CD4-positive, alpha-beta T cell treated with Interleukin-6 for 4 hours (primary cell): Measurements from ENCODE around the gene MAPK1.
"Not testable (repeated sequence)": the region's sequence is repeated elsewhere in the genome, so short reads cannot be mapped to it uniquely, and the experiment has no call there.

Source experiments
- DNase-seq: peaks from one replicate; pipeline ENCODE4 v3.0.0-alpha.2; 2020; ENCODE audit warnings: mixed read lengths

MAPK1 gene

DNA sequence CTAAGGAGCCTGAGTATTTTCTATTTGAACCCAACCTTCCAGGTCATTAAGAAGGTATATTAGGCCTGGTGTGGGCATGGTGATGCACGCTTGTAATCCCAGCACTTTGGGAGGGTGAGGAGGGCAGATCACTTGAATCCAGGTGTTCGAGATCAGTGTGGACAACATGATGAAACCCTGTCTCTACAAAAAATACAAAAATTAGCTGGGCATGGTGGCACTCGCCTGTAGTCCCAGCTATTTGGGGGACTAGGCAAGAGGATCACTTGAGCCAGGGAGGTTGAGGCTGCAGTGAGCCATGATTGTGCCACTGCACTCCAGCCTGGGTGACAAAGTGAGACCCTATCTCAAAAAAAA, 50.0 kb downstream of the MAPK1 start:
- not testable (repeated sequence) for DNase-seq

DNA sequence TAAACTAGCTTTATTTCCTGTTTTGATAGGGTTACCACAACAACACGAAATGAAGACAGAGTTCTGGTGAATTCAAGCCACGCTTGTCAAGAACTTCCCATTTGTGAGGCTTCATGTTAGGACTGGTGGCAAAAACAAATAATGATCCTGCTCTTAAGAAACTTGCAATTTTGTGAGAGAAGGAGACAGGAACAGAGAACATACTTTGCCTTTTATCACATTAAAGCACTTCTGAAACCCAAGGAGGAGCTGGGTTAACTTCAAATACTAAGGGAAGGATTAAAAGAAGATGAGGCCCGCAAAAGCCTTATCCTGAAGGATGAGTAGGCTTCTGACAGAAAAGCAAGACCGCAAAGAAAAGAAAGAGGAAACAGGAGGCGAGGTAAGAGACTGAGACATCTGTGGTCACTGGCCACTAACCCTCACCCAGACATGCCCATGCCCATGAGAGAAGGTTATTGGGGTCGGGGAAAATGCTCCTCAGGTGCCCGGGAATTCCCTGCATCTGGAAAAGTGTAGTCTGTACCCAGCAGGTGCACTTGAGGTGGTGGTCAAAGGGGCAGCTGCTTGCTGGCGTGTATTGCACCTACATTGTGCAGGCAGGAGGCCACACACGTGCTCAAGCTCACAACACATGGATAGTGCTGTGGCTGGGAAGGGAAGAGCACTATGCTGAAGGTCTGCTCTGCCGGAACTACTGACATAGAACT, 50.5 kb downstream of the MAPK1 start:
- peak; percentile 41 for DNase-seq

DNA sequence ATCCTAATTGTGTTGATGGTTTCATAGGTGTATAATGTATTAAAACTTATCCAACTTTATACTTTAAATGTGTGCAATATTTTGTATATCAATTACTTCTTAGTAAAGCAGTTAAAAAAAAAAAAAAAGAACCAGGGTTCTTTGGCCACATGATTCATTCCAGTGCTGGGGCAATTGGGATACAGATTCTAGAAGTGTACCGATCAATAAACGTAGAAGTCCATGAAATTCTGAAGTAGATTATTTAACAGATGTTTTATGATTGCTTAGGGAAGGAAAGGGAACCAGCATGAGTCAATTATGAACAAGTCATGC, 51.0 kb downstream of the MAPK1 start:
- DNase-seq = no peak

DNA sequence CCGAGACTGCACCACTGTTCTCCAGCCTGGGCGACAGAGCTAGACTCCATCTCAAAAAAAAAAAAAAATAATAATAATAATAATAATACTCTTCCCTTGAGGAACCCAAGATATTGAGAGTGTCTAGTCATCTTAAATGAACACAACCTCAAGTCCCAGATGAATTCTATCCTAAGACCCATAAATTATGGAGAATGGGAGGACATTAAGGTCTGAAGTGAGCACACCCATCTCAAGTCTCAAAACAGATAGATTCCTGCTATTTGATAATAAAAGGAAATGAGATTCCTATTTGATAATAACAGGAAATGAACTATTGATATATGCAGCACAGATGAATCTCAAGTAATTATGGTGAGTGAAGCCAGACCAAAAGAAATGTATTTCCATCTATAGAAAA, 51.5 kb downstream of the MAPK1 start:
- no peak for DNase-seq

DNA sequence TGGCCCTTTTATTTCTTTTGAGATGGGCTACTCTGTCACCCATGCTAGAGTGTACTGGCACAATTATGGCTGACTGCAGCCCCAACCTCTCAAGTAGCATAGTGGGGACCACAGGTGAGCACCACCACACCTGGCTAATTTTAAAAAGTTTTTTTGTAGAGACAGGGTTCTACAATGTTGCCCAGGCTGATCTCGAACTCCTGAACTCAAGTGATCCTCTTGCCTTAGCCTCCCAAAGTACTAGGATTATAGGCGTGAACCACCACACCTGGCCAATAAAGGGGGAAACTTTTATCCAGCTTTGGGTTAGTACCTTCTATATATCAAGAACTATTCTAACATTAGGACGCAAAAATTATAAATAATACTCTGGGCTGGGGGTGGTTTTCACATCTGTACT, 52.1 kb downstream of the MAPK1 start:
- no peak for DNase-seq

DNA sequence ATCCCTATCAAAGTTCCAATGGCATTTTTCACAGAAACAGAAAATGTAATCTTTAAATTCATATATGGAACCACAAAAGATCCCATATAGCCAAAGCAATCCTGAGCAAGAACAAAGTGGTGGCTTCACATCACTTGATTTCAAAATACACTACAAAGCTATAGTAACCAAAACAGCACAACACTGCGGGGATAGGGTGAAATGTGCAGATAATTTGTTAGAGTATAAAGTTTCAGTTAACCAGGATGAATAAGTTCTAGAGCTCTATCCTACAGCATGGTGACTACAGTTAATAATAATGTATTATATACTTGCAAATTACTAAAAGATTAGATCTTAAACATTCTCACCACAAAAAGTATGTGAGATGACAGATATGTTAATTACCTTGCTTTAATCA, 55.5 kb downstream of the MAPK1 start:
- DNase-seq = no peak

DNA sequence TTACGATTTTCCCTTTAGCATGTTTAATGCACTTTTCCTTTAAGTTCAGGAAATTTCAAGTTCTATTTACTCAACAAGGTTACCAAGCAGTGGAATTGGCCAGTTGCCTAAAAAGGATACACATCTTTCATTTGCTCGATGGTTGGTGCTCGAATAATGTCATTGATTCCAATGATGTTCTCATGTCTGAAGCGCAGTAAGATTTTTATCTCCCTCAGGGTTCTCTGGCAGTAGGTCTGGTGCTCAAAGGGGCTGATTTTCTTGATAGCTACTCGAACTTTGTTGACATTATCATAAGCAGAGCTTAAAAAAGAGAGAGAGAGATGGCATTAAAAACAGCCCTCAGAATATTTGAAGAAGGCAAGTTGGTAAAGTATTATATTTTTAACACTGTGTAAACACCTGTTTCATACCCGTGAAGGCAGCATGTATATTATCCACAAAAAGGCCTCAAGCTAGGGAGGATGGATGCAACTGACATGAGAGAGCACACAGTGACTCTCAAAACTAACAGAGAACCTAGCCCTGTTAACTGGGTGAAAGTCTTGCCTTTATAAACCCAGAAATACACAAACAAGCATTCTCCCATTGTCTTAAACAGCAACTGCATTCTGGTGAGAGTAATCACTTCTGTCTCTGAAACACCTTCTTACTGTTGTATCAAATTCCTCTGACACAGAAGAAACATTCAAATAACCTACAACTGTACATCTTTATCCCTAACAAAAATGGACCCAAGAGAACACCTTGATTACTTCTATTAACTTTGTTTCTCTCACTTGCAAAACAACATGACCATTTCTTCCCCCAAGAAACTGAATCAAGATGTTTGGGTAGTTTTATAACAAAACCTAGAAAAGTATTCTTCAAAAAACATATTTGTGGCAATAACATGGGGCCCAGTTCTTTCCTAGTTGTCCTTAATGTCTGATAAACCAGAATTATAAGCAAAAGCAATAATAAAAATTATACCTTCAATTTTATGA, 59.6 kb downstream of the MAPK1 start:
- no peak for DNase-seq

DNA sequence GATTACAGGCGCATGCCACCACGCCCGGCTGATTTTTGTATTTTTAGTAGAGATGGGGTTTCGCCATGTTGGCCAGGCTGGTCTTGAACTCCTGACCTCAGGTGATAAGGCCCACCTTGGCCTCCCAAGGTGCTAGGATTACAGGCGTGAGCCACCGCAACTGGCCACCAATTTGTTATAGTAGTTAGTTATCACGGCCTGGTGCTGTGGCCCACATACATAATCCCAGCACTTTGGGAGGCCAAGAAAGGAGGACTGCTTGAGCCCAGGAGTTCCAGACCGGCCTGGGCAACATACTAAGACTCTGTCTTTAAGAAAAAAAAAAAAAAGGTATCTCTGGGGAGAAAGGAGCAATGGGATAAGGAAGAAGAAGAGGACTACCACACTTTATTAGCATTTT, 62.1 kb downstream of the MAPK1 start:
- not testable (repeated sequence) for DNase-seq

DNA sequence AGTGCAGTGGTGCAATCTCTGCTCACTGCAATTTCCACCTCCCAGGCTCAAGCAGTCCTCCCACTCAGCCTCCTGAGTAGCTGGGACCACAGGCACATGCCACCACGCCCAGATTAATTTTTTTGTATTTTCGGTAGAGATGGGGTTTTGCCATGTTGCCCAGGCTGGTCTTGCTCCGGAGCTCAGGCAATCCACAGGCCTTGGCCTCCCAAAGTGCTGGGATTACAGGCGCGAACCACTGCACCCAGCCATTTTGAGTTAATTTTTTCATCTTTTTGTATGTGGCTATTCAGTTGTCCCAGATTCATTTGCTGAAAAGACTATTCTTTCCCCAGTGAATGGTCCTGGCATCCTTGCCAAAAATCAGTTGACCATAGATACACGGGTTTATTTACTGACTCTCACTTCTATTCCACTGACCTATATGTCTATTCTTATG, 63.6 kb downstream of the MAPK1 start:
- DNase-seq = no peak

DNA sequence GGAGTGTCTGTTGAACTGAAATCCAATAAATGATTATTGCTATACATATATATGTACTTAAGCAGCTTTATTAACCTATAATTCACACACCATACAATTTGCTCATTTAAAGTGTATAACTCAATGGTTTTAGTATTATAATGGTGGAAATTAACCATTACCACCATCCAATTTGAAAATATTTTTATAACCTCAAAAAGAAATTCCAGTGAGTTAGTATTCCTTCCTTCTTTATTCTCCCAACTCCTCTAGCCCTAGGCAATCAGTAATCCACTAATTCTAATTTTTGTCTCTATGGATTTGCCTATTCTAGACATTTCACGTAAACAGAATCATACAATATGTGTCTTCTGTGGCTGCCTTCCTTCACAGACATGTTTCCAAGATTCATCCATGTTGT, 64.8 kb downstream of the MAPK1 start:
- no peak for DNase-seq

DNA sequence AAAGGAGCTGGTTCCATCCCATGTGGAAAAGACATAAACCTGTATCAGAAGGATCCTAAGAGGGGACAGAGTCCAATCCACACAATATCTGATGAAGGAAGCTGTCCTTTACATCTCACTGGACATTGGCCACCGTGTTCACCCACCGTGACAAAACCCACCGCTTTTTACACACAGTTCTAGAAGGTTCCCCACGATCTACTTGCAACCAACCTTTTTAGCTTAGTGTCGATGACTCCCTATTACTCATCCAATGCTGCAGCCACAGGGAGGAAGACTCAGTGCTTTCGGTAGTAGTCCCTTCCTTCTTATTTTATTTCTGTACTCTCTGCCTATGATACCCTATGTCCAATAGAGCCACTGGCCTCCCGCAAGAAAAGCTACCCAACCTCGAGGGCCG, 65.4 kb downstream of the MAPK1 start:
- DNase-seq = no peak

DNA sequence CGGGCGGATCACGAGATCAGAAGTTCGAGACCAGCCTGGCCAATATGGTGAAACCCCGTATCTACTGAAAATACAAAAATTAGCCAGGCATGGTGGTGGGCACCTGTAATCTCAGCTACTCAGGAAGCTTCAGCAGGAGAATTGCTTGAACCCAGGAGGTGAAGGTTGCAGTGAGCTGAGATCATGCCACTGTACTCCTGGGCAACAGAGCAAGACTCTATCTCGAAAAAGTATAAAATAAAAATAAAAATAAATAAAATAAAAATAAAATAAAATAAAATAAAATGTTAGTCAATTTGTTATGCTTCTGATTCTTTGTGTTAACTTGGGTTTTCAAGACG, 66.2 kb downstream of the MAPK1 start:
- not testable (repeated sequence) for DNase-seq

DNA sequence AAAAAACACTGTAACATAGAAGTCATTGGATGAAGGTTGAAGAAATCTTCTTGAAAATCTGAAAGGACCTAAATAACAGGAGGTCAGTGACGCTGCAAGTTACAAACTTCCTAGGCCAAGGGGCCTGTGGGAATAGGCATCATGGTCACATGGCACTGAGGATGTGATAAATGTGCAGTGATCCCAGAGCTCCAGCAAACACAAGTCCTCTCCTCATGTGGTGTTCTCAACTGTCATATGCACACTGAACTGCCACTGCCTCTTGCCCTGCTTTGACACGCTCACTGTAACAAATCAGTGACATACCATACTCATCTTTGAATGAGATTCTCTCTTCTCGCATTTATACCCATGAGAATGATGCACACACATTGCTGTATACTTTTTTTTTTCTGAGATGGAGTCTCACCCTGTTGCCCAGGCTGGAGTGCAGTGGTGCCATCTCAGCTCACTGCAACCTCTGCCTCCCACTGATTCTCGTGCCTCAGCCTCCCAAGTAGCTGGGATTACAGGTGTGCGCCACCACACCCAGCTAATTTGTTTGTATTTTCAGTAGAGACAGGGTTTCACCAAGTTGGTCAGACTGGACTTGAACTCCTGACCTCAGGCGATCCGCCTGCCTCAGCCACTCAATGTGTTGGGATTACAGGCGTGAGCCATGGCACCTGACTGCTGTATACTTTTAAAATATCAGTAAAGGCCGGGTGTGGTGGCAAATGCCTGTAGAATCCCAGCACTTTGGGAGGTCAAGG, 66.7 kb downstream of the MAPK1 start:
- DNase-seq = no peak

DNA sequence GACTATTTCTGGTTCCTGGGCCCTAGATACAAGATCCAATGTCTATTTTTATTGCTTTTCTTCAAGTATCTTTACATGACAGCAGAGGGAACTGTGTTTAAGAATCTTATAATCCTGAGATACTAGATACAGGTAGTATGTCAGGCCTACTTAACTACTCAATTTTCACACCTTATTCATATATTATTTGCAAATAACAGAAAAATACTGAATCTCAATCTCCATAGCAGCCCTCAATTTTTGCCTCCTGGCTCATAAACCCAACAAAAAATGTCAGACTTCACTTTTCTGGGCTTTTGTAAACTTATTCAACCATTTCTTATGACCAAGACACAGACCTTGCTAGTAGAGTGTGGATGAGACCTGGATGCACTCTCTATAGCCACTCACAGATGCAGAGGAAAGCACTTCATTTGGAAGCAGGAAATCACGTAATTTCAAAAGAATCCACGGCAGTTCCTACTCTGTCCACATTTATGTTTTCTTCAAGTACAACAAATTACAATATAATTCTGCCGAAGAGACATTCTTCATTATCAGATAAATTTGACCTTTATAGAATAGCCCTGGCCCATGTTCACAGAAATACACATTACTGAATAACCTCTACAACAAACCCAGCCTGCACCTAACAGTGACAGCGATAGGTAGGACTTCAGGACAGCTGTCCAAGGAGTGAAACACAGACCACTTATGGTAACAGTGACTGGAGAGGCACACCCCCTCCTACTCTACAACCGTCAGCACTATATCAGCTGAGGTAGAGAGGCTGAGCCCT, 69.8 kb downstream of the MAPK1 start:
- no peak for DNase-seq

DNA sequence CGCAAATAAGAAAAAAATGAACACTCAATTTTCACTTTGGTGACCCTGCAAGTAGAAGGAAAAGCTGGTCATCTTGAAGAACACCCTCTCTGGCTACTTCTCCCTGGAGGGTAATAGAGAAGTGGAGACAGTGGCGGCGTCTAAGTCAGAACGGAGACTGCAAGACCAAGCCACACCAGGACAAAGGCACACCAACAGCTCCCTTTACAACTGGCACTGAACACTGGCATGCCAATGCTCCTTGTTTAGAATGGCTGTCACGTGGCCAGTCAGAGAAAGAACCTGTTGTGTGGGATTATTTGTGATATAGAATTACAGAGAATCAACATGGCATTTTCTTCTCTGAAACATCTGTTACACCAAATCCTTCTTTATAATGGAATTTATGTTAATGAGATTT, 70.6 kb downstream of the MAPK1 start:
- no peak for DNase-seq

DNA sequence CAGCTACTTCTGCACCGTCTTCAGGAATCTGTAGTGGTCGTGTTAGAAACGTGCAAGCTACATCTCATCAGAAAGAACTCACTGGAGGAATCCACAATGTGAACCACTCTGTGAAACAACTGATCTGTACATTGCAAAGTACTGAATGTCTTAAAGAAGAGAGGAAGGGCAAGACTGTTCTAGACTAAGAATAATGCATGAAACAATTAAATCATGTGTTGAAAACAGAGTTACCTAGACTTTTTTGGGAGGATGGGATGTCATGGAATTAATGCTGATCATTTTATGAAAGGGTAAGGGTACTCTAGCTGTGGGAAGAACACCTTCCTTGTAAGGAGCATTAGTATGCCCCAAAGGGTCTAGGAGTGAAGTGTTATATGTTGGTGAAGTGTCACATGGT, 71.2 kb downstream of the MAPK1 start:
- no peak for DNase-seq

DNA sequence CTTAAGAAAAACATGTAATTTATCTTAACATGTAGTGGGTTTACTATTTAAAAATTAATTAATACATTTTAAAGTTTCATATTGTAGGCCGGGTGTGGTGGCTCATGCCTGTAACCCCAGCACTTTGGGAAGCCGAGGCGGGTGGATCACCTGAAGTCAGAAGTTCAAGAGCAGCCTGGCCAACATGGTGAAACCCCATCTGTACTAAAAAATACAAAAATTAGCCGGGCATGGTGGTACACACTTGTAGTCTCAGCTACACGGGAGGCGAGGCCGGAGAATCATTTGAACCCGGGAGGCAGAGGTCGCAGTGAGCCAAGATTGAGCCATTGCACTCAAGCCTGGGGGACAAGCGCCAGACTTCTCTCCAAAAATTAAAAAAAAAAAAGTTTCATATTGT, 73.7 kb downstream of the MAPK1 start:
- not testable (repeated sequence) for DNase-seq

DNA sequence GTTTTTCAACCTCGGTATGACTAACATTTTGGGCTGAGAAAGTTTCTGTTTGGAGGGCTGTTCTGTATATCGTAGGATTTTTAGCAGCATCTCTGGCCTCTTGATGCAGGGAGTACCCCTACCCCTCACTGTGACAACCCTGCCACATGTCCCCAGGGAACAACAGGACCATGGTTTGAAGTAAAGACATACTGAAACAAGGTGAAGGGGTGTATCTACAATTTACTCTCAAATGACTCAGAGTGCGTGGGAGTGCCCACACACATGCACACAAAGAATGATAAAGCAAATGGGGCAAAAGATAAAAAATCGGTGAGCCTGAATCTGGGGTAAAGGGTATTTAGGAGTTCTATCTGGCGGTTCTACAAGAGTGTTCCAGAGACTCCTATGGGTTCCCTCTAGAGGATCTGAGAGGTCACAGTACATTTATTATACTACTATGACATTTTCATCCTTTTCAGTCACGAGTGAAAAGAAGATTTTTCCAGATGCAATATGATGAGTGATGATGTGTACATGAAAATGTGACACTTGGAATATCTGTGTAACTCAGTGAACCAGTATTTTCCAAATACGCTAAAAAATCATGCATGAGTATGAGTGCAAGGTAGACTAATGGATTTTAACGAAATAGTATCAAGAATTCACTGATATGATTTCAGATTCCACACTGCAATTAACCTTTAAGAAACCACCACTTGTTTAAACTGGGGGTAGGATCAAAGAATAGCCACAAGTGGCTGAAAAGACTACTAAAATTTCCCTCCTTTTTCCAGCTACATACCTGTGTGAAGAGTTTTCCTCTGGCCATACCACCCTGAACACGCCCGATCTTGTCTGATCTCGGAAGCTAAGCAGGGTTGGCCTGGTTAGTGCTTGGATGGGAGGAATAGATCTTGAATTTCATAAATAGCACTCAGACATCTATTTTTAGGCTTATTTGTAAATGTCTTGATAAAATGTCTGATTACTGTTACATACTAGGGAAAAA, 75.5 kb downstream of the MAPK1 start:
- DNase-seq = no peak

DNA sequence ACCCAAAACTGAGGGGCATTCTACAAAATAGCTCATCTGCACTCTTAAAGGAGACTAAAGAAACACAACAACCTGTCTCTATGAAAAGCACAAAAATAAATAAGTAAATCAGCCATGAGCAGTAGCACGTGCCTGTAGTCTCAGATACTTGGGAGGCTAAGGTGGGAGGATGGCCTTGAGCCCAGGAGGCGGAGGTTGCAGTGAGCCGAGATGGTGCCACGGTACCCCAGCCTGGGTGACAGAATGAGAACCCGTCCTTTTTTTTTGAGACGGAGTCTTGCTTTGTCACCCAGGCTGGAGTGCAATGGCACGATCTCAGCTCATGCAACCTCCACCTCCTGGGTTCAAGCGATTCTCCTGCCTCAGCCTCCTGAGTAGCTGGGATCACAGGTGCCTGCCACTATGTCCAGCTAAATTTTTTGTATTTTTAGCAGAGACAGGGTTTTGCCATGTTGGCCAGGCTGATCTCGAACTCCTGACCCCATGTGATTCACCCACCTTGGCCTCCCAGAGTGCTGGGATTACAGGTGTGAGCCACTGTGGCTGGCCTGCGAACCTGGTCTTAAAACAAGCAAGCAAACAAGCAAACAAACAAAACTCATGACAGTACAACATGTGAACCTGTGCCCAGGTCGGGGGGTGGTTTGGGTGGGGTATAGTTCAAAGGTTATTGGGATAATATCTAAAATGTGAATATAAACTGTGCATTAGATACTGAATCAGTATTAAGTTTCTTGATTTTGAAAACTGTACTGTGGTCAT, 76.4 kb downstream of the MAPK1 start:
- not testable (repeated sequence) for DNase-seq

DNA sequence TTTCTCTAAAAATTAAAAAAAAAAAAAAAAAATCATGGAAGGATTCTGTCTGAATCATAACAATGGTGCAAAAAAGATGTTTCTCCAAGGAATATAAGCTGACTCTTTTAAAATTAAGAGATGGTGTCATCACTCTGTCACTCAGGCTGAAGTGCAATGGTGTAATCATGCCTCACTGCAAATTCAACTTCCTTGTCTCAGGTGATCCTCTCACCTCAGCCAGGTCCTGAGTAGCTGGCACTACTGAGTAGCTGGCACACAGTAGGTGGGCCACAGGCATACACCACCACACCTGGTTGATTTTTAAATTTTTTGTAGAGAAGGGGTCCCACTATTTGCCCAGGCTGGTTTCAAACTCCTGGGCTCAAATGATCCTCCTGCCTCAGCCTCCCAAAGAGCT, 77.1 kb downstream of the MAPK1 start:
- no peak for DNase-seq

DNA sequence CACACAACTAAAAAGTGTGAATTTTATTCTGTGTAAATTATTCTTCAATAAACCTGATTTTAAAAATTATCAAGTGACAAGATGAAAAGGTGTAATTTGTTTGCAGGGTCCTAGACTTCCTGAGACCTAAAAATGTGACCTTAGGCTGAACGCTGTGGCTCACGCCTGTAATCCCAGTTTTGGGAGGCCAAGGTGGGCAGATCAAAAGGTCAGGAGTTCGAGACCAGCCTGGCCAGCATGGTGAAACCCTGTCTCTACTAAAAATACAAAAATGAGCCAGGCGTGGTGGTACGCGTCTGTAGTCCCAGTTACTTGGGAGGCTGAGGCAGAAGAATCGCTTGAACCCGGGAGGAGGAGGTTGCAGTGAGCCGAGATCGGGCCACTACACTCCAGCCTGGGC, 79.9 kb downstream of the MAPK1 start:
- not testable (repeated sequence) for DNase-seq
